ENCODE results near the gene MT1B. TPM values are rescaled to one million over a fixed set of nuclear protein-coding genes. Genes with fewer than 3 reads are reported as not detected.
A peak's percentile ranks its signal among the peaks of the same experiment; 100 is the strongest.

The MT1B gene
- total and polyA plus RNA-seq, 2 of the 13 experiments (the other 11 are each of a cell fraction or from before 2014, with no cell fraction given): 0.89 TPM; not detected in 1

DNA sequence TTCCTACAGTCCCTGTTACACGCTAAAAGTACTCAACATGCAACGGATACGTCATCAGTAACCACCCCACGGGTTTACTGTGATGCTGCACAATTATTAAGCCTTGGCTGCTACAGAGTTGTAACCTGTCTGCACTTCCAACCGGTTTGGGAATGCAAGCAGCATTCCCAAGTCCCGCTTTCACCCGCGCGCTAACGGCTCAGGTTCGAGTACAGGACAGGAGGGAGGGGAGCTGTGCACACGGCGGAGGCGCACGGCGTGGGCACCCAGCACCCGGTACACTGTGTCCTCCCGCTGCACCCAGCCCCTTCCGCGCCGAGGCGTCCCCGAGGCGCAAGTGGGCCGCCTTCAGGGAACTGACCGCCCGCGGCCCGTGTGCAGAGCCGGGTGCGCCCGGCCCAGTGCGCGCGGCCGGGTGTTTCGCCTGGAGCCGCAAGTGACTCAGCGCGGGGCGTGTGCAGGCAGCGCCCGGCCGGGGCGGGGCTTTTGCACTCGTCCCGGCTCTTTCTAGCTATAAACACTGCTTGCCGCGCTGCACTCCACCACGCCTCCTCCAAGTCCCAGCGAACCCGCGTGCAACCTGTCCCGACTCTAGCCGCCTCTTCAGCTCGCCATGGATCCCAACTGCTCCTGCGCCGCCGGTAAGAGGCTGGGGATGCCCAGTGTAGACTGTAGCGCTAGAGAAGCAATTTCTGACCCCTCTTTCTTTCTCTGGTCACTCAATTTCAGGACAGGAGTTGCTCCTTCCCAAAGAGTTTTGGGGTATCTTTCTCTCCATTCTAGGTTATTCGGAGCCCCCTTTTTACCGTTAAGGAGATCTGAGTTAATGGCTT is 43.4 kb upstream of the MT1B start, which contains the start of gene MT2A (continued):
- TF ChIP-seq ZSCAN25 (CRISPR knock-in tag; IDR thresholded peaks at IDR 0.05) (0 out of 2 replicates have a peak, but pooled peaks have one; percentile 15), FOXC1 (CRISPR knock-in tag; IDR thresholded peaks at IDR 0.05; ENCODE audit: borderline replicate concordance) (peak; percentile 56; the same call in 1 of the 2 replicates), ZNF33B (CRISPR knock-in tag; IDR thresholded peaks at IDR 0.05) (peak; percentile 73; the same call in 1 of the 2 replicates), DR1 (CRISPR knock-in tag; IDR thresholded peaks at IDR 0.05) (peak; percentile 80; the same call in 1 of the 2 replicates), IRX3 (CRISPR knock-in tag; IDR thresholded peaks at IDR 0.05; ENCODE audit: borderline replicate concordance, low read depth) (no peak; the same call in 1 of the 2 replicates), ZNF143 (CRISPR knock-in tag; IDR thresholded peaks at IDR 0.05) (peak; percentile 58; the same call in 1 of the 2 replicates), ZNF329 (CRISPR knock-in tag; IDR thresholded peaks at IDR 0.05; ENCODE audit: low read depth) (peak; percentile 77), EP300 (IDR thresholded peaks at IDR 0.05; ENCODE audit: low read depth in 2 of 2, low read length in 2 of 2) (peak in 1 of 2 experiments; percentile 22; a peak in 2 of 4 replicates), EP300 (CRISPR knock-in tag; IDR thresholded peaks at IDR 0.05; ENCODE audit: borderline replicate concordance) (peak; percentile 48; the same call in 1 of the 2 replicates), ZFAT (CRISPR knock-in tag; conservative IDR thresholded peaks at IDR 0.05) (no peak), SRF (IDR thresholded peaks at IDR 0.05; ENCODE audit: low read depth, low read length) (no peak), ZSCAN30 (CRISPR knock-in tag; IDR thresholded peaks at IDR 0.05) (no peak), ZNF460 (CRISPR knock-in tag; IDR thresholded peaks at IDR 0.05; ENCODE audit: borderline replicate concordance) (no peak), GABPA (IDR thresholded peaks at IDR 0.05; ENCODE audit: low read depth, low read length) (no peak), GABPA (CRISPR knock-in tag; IDR thresholded peaks at IDR 0.05; ENCODE audit: low read depth) (peak; percentile 32), ZNF124 (CRISPR knock-in tag; IDR thresholded peaks at IDR 0.05) (no peak; the same call in none of the 2 replicates), HNRNPLL (IDR thresholded peaks at IDR 0.05; ENCODE audit: low read depth, low read length, poor library complexity, severe bottlenecking) (peak; percentile 88), ZNF678 (CRISPR knock-in tag; IDR thresholded peaks at IDR 0.05) (no peak), MIXL1 (CRISPR knock-in tag; IDR thresholded peaks at IDR 0.05) (no peak; the same call in 1 of the 2 replicates)
- TF ChIP-seq, protein P1, sequence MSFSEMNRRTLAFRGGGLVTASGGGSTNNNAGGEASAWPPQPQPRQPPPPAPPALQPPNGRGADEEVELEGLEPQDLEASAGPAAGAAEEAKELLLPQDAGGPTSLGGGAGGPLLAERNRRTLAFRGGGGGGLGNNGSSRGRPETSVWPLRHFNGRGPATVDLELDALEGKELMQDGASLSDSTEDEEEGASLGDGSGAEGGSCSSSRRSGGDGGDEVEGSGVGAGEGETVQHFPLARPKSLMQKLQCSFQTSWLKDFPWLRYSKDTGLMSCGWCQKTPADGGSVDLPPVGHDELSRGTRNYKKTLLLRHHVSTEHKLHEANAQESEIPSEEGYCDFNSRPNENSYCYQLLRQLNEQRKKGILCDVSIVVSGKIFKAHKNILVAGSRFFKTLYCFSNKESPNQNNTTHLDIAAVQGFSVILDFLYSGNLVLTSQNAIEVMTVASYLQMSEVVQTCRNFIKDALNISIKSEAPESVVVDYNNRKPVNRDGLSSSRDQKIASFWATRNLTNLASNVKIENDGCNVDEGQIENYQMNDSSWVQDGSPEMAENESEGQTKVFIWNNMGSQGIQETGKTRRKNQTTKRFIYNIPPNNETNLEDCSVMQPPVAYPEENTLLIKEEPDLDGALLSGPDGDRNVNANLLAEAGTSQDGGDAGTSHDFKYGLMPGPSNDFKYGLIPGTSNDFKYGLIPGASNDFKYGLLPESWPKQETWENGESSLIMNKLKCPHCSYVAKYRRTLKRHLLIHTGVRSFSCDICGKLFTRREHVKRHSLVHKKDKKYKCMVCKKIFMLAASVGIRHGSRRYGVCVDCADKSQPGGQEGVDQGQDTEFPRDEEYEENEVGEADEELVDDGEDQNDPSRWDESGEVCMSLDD (CRISPR knock-in tag; IDR thresholded peaks at IDR 0.05; ENCODE audit: borderline replicate concordance): 0 out of 2 replicates have a peak, but pooled peaks have one; percentile 20
- TF ChIP-seq, protein P2, sequence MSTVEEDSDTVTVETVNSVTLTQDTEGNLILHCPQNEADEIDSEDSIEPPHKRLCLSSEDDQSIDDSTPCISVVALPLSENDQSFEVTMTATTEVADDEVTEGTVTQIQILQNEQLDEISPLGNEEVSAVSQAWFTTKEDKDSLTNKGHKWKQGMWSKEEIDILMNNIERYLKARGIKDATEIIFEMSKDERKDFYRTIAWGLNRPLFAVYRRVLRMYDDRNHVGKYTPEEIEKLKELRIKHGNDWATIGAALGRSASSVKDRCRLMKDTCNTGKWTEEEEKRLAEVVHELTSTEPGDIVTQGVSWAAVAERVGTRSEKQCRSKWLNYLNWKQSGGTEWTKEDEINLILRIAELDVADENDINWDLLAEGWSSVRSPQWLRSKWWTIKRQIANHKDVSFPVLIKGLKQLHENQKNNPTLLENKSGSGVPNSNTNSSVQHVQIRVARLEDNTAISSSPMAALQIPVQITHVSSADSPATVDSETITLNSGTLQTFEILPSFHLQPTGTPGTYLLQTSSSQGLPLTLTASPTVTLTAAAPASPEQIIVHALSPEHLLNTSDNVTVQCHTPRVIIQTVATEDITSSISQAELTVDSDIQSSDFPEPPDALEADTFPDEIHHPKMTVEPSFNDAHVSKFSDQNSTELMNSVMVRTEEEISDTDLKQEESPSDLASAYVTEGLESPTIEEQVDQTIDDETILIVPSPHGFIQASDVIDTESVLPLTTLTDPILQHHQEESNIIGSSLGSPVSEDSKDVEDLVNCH (CRISPR knock-in tag; IDR thresholded peaks at IDR 0.05): no peak
- TF ChIP-seq, protein P3, sequence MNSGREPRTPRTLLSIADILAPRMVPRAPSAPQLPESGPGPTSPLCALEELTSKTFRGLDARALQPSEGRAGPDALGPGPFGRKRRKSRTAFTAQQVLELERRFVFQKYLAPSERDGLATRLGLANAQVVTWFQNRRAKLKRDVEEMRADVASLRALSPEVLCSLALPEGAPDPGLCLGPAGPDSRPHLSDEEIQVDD (CRISPR knock-in tag; IDR thresholded peaks at IDR 0.05; ENCODE audit: borderline replicate concordance): peak; percentile 37
- TF ChIP-seq, protein P4, sequence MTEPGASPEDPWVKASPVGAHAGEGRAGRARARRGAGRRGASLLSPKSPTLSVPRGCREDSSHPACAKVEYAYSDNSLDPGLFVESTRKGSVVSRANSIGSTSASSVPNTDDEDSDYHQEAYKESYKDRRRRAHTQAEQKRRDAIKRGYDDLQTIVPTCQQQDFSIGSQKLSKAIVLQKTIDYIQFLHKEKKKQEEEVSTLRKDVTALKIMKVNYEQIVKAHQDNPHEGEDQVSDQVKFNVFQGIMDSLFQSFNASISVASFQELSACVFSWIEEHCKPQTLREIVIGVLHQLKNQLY (CRISPR knock-in tag; IDR thresholded peaks at IDR 0.05): 0 out of 2 replicates have a peak, but pooled peaks have one; percentile 32
